ENCODE data around the gene TLCD3B. TPM values are rescaled to one million over a fixed set of nuclear protein-coding genes. Genes with fewer than 3 reads are reported as not detected.

TLCD3B gene
- total and polyA plus RNA-seq, 9 of the 15 experiments (the other 6 are each of a cell fraction or from before 2014, with no cell fraction given): 0.10 to 0.52 (median 0.23) TPM; not detected in 4

GRCh38 chr16:30041841-30042240, 10.8 kb upstream of the TLCD3B start (continued):
- TF ChIP-seq REST (IDR thresholded peaks at IDR 0.05; ENCODE audit: borderline replicate concordance) (peak; percentile 8; the same call in 1 of the 2 replicates), REST (CRISPR knock-in tag; IDR thresholded peaks at IDR 0.05; ENCODE audit: low read depth) (no peak), NCOA6 (IDR thresholded peaks at IDR 0.05) (no peak), PURB (CRISPR knock-in tag; IDR thresholded peaks at IDR 0.05; ENCODE audit: low read depth) (no peak), CTCF (IDR thresholded peaks at IDR 0.05 in 2 of 3, conservative IDR thresholded peaks at IDR 0.05 in 1 of 3; ENCODE audit: insufficient read depth in 2 of 3, low read depth in 1 of 3, low read length in 3 of 3) (peak in 2 of 3 experiments; percentile 51 to 76; a peak in 5 of 6 replicates), MAFG (tag; conservative IDR thresholded peaks at IDR 0.05) (no peak), ARID3A (IDR thresholded peaks at IDR 0.05; ENCODE audit: borderline replicate concordance, low read depth, low read length) (peak; percentile 81; the same call in 1 of the 2 replicates), RAD21 (CRISPR knock-in tag; conservative IDR thresholded peaks at IDR 0.05 in 1 of 2, IDR thresholded peaks at IDR 0.05 in 1 of 2) (peak; percentile 57 to 58), MYC (IDR thresholded peaks at IDR 0.05; ENCODE audit: low read depth, low read length) (no peak), MYC (CRISPR knock-in tag; IDR thresholded peaks at IDR 0.05; ENCODE audit: borderline replicate concordance, low read depth) (no peak), SMARCC2 (IDR thresholded peaks at IDR 0.05; ENCODE audit: low read depth) (no peak), EHMT2 (IDR thresholded peaks at IDR 0.05) (no peak), CC2D1A (IDR thresholded peaks at IDR 0.05) (0 out of 2 replicates have a peak, but pooled peaks have one; percentile 30), HNRNPLL (IDR thresholded peaks at IDR 0.05; ENCODE audit: low read depth, low read length, poor library complexity, severe bottlenecking) (no peak)
- TF ChIP-seq, protein P1, sequence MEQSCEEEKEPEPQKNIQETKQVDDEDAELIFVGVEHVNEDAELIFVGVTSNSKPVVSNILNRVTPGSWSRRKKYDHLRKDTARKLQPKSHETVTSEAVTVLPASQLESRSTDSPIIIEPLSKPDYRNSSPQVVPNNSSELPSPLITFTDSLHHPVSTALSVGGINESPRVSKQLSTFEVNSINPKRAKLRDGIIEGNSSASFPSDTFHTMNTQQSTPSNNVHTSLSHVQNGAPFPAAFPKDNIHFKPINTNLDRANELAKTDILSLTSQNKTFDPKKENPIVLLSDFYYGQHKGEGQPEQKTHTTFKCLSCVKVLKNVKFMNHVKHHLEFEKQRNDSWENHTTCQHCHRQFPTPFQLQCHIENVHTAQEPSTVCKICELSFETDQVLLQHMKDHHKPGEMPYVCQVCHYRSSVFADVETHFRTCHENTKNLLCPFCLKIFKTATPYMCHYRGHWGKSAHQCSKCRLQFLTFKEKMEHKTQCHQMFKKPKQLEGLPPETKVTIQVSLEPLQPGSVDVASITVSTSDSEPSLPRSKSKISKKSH (CRISPR knock-in tag; IDR thresholded peaks at IDR 0.05): no peak

All from K562 (cell line).